ENCODE measurements around the gene SLF2.
"Not testable (repeated sequence)": the region's sequence is repeated elsewhere in the genome, so short reads cannot be mapped to it uniquely, and the experiment has no call there.

SLF2 gene

GRCh38 chr10:100881556-100882213 lies 31.1 kb upstream of the SLF2 start:
- no peak for DNase-seq

GRCh38 chr10:100882252-100882651 lies 30.5 kb upstream of the SLF2 start:
- DNase-seq: no peak

GRCh38 chr10:100882671-100883311 lies 30.0 kb upstream of the SLF2 start:
- no peak for DNase-seq

- DNase-seq: no peak
These were observed 29.4 kb upstream of the SLF2 start for GRCh38 chr10:100883312-100883821.

- DNase-seq: not testable (repeated sequence)
These were observed 27.2 kb upstream of the SLF2 start for GRCh38 chr10:100885611-100886010.

GRCh38 chr10:100886091-100886490 lies 26.7 kb upstream of the SLF2 start:
- DNase-seq: no peak

GRCh38 chr10:100886521-100886920 lies 26.2 kb upstream of the SLF2 start:
- DNase-seq: no peak

GRCh38 chr10:100886963-100887362 lies 25.8 kb upstream of the SLF2 start:
- DNase-seq: no peak

GRCh38 chr10:100887761-100888296 lies 24.9 kb upstream of the SLF2 start:
- no peak for DNase-seq

- DNase-seq: no peak
These were observed 23.8 kb upstream of the SLF2 start for GRCh38 chr10:100888957-100889356.

GRCh38 chr10:100889546-100889945 lies 23.2 kb upstream of the SLF2 start:
- no peak for DNase-seq

- no peak for DNase-seq
These were observed 22.6 kb upstream of the SLF2 start for GRCh38 chr10:100890141-100890672.

- DNase-seq: no peak
These were observed 22.0 kb upstream of the SLF2 start for GRCh38 chr10:100890673-100891317.

GRCh38 chr10:100894033-100894432 lies 18.7 kb upstream of the SLF2 start:
- DNase-seq: no peak

GRCh38 chr10:100894589-100895294 lies 18.0 kb upstream of the SLF2 start:
- DNase-seq: no peak

GRCh38 chr10:100895346-100895745 lies 17.4 kb upstream of the SLF2 start:
- no peak for DNase-seq

- DNase-seq: no peak
These were observed 16.9 kb upstream of the SLF2 start for GRCh38 chr10:100895896-100896295.

- no peak for DNase-seq
These were observed 15.8 kb upstream of the SLF2 start for GRCh38 chr10:100896876-100897461.

- DNase-seq: no peak
These were observed 14.8 kb upstream of the SLF2 start for GRCh38 chr10:100897976-100898375.

GRCh38 chr10:100899171-100899570 lies 13.6 kb upstream of the SLF2 start:
- no peak for DNase-seq

- DNase-seq: no peak
These were observed 11.7 kb upstream of the SLF2 start for GRCh38 chr10:100901051-100901450.

- DNase-seq: no peak
These were observed 10.1 kb upstream of the SLF2 start for GRCh38 chr10:100902622-100903021.

GRCh38 chr10:100904917-100905316 lies 7.8 kb upstream of the SLF2 start:
- DNase-seq: no peak
